HG03066 (cell line): Measurements from ENCODE around the gene PROSER3.

Experiments
- ATAC-seq: cut with Tn5 transposase; IDR thresholded peaks from one replicate; pipeline ENCODE4 v1.9.1; 2021; ENCODE audit warnings: low read depth; ENCODE audit not compliant: unreplicated experiment

The PROSER3 gene

DNA sequence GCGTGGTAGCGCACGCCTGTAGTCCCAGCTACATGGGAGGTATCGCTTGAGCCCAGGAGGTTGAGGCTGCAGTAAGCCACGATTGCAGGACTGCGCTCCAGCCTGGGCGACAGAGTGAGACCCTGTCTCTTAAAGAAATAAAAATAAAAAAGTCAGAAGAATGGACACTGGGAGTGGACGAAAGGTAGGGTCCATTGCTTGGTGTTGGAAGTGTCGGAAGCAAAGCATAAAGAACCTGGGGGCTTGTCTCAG is 17.0 kb downstream of the PROSER3 start:
- no peak for ATAC-seq

DNA sequence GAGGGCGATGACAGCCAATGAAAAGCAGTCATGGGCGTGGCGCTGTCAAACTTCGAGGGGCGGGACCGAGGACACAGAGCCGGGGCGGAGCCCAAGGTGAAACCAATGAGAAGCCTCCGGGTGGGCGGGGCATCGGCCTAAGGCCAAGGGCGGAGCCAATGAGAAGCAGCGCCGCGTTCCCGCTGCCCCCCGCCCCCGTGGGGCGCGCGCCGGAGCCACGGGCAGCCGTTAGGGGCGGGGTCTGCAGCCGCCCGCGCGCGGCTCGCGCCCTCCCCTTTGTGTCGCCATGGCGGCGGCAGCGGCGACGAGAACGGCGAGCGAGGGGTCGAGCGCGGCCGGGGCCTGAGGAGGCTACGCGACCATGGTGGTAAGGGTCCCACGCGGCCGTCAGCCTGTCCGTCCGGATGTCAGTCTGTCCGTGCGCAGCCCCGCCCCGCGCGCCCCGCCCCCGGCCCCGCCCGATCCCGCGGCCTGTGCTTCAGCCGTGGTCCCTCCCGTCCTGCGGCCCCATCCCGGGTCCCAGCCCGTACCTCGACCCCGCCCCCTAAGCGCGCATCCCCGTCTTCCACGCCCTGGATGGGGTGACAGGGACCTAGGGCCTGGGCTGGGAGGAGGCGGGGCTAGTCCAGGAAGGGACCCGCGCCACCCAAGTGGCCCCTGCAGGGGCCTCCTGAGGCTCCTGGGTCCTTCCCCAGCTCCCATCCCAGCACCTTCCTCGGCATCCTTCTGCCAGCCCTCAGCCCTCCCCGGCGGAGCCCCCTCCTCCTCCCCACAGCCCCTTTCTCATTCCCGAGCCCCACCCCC is 17.5 kb downstream of the PROSER3 start, which contains the start of gene ARHGAP33:
Gene ARHGAP33, plus strand, starts transcription at position 267 of the 804 bp plus-strand sequence. Its CDS starts 95 bp downstream, at position 362.
- peak; percentile 95 for ATAC-seq

DNA sequence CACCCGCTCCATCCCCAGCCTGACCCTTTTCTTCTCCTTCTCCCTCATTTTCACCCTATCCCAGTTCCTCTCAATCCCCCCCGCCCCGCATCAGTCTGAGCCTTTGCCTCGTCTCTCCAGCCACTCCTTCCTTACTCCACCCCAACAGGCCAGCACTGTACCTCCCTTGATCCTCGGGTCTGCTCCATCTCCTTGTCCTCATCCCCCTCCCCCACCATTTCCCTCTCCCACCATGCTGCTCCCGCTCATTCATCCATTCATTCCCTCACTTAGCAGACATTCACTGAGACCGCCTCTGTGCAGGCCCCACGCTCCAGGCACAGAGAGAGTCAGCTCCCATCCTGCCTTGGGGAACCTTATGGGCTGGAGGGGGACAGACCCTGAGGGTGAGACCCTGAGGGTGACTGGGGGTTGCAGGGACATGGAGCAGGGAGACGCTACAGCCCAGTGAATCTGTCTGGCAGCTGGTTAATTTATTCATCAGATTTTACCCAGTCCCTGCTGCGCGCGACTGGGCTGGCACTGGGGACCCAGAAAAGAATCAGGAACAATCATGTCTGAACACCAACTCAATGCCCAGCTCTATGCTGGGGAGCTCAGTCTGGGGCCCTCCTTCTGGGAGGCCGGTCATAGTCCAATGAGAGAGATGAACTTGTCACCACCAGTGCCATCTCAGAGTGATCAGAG is 18.3 kb downstream of the PROSER3 start:
- ATAC-seq = no peak

DNA sequence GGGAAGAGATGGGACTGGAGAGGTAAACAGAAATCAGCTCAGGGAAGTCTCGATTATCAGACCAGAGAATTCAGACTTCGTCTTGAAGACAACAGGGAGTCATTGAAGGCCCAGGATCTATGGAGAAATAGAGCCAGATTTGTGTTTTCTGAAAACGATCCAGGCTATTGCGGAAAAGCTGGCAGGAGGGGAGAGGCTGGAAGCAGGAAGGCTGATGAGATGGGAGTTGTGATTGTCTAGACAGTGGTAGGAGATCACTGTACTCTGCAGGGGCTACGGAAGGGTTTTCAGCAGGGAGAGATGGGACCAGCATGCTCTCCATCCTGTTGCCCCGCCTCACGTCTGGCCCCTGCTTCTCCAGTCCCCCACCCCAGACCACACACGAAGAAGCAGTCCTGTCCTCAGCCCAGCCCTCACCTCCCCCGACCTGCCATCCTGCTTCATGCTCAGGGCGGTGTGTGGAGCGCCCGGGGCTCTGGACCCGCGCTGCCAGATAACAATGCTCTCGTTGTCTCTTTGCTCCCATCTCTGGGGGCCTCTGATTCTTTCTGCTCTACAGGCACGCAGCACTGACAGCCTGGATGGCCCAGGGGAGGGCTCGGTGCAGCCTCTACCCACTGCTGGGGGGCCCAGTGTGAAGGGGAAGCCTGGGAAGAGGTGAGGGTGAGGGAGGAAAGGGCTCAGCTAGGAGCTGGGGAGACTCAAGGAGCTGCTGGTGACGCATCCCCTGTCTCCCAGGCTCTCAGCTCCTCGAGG is 19.3 kb downstream of the PROSER3 start:
- ATAC-seq = no peak

DNA sequence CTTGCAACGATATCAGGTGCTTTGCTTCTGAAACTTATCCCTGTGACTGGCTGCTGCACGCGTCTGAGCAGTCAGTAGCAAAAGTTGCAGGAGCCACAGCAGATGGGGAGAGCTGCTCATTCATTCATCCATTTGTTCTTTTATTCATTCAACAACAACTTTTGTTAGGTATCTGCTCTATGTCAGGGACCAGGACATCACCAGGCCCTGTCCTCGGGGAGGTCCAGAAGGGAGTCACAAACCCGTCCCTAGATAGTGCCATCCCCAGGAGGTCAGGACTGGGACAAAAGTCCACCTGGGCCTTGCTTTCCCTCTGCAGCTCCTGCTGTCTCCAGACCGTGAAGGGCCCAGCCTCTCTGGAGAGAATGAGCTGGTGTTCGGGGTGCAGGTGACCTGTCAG is 20.0 kb downstream of the PROSER3 start:
- no peak for ATAC-seq

DNA sequence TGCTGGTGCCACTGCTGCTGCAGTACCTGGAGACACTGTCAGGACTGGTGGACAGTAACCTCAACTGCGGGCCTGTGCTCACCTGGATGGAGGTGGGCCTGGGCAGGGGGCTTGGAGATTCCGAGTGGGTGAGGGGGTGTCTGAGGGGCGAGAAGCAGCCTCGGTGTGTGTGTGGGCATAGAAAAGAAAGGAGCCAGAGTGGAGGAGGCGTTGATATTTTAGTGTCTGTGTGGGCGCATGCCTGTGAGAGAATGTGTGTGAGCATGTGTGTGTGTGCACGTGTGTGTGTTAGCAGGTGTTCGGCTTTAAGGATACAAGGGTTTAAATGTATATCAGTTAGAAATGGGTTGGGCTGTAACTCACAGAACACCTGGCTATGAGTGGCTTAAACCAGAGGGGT is 21.1 kb downstream of the PROSER3 start:
- no peak for ATAC-seq

DNA sequence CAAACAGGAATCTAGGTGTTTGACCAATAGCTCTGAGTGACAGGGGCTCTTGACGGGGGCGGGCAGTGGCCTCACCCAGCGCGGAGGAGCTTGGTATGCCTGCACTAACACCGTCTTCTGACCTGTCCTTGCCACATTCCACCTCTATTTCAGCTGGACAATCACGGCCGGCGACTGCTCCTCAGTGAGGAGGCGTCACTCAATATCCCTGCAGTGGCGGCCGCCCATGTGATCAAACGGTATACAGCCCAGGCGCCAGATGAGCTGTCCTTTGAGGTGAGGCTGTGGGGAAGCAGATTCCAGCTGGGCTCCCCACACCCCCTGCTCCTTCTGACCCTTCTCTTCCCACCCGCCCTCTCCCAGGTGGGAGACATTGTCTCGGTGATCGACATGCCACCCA is 22.1 kb downstream of the PROSER3 start:
- ATAC-seq = no peak

DNA sequence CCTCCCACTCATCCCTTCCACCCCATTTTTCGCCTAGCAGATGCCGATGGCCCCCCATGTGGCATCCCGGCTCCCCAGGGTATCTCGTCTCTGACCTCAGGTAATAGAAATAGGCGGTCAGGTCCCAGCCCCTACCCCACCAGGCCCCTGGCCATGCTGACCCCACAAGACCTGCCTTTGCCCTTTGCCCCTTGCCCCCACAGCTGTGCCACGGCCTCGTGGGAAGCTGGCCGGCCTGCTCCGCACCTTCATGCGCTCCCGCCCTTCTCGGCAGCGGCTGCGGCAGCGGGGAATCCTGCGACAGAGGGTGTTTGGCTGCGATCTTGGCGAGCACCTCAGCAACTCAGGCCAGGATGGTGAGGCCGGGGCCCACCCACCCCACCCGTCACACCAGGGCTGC is 22.7 kb downstream of the PROSER3 start:
- no peak for ATAC-seq

DNA sequence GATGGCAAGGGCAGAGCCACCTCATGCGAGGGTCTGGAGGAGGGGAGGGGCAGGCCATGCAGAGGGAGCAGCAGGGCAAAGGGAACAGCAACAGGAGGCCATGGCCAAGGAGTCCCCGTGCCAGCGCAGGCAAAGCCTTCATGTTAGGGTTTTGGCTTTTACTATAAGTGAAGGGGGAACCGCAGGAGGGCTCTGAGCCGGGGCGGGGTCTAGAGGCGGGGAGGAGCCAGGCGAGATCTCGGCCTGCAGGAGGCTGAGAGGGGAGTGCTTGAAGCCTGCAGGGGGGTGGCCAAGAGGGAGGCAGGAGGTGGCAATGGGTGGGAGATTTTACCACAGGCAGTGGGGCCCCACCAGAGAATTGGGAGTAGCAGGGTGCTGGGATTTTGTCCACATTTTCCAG is 23.7 kb downstream of the PROSER3 start:
- ATAC-seq = no peak

DNA sequence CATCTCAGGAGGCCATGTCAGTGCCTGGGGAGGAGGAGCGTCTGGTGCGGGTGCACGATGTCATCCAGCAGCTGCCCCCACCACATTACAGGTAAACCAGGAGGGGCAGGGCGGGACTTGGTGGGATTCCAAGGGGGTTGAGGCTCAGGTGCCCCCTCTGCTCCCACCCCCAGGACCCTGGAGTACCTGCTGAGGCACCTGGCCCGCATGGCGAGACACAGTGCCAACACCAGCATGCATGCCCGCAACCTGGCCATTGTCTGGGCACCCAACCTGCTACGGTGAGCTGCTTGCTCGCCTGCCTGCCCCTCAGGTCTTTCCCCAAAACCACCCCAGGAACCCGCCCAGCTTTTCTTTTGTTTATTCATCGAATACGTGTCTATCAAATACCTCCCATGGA is 24.6 kb downstream of the PROSER3 start:
- ATAC-seq = no peak

DNA sequence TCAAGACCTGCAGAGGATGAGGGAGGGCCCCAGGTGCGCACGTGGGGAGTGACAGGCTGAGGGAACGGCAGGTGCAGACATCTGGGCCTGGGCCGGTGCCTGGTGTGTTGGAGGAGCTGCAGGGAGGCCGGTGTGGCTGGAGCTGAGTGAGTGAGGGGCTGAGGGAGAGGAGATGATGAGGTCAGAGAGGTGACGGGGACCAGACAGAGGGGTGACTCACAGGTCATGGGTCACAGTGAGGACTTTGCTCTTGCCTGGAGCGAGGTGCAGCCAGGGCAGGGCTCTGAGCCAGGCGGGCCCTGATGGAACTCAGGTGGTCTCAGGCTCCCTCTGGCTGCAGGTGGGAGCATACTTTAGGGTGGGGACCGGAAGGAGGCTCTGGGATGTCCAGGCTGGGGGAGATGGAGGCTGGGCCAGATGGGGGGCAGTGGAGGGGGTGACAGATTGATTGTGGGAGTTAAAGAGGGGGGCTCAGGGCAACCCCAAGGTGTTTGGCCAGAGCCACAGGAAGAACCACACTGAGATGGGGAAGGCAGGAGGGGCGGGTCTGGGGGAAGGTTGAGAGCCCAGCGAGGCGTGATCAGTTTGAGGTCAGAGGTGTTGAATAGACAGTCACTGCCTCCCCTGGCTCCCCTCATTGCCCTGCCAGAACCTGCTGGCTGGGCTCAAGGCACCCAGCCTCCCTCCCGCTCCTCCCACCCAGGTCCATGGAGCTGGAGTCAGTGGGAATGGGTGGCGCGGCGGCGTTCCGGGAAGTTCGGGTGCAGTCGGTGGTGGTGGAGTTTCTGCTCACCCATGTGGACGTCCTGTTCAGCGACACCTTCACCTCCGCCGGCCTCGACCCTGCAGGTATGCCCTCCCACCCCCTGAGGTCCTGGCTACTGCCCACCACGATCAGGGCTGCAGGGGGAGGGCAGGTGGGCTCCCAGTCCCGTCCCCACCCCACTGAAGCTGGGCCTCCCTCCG is 25.8 kb downstream of the PROSER3 start:
- ATAC-seq = no peak

DNA sequence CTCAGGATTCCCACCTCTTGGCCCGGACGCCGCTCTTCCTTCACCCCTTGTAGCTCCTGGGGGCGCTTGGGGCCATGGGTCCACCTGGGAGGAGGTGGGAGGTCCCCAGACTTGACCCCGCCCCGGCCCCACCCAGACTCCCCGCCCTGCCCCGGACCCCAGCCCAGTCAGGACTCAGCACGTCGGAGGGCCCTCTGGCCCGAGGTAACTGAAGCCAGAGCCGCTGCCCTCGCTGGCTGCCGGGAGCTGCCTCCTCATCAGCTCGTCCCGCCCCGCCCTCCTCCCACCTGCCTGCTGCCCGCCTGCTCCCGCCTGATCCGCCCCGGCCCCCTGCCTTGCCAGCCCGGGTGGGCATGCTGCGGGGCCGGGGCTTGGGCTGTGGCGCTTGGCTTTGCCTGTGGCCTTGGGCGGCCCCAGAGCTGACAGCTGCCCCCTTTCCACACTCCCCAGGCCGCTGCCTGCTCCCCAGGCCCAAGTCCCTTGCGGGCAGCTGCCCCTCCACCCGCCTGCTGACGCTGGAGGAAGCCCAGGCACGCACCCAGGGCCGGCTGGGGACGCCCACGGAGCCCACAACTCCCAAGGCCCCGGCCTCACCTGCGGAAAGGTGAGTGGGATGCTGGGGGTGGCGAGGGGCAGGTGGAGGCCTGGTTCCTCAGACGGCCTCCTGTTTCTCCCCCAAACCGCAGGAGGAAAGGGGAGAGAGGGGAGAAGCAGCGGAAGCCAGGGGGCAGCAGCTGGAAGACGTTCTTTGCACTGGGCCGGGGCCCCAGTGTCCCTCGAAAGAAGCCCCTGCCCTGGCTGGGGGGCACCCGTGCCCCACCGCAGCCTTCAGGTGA is 26.7 kb downstream of the PROSER3 start:
- no peak for ATAC-seq

DNA sequence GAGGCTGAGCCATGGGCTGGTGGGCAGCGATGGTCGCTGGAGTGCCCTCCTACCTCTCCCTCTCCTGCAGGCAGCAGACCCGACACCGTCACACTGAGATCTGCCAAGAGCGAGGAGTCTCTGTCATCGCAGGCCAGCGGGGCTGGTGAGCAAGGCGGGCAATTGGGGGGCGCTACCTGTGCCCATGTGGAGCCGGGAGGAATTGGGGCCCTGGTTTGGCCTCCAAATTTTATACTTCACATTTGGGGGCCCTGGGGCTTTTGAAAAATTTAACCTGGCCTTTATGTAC is 27.3 kb downstream of the PROSER3 start:
- no peak for ATAC-seq

DNA sequence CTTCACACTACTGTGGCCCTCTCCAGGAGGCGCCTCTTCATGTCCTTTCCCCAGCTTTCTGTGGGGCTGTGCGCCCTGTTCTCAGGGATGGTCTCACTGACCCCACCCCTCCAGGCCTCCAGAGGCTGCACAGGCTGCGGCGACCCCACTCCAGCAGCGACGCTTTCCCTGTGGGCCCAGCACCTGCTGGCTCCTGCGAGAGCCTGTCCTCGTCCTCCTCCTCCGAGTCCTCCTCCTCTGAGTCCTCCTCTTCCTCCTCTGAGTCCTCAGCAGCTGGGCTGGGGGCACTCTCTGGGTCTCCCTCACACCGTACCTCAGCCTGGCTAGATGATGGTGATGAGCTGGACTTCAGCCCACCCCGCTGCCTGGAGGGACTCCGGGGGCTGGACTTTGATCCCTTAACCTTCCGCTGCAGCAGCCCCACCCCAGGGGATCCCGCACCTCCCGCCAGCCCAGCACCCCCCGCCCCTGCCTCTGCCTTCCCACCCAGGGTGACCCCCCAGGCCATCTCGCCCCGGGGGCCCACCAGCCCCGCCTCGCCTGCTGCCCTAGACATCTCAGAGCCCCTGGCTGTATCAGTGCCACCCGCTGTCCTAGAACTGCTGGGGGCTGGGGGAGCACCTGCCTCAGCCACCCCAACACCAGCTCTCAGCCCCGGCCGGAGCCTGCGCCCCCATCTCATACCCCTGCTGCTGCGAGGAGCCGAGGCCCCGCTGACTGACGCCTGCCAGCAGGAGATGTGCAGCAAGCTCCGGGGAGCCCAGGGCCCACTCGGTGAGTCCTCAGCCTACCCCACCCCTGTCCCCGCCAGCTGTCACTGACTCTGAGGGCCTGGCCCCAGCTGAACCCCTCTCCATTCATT is 28.6 kb downstream of the PROSER3 start:
- no peak for ATAC-seq

DNA sequence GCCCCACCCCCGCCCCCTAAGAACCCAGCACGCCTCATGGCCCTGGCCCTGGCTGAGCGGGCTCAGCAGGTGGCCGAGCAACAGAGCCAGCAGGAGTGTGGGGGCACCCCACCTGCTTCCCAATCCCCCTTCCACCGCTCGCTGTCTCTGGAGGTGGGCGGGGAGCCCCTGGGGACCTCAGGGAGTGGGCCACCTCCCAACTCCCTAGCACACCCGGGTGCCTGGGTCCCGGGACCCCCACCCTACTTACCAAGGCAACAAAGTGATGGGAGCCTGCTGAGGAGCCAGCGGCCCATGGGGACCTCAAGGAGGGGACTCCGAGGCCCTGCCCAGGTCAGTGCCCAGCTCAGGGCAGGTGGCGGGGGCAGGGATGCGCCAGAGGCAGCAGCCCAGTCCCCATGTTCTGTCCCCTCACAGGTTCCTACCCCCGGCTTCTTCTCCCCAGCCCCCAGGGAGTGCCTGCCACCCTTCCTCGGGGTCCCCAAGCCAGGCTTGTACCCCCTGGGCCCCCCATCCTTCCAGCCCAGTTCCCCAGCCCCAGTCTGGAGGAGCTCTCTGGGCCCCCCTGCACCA is 29.3 kb downstream of the PROSER3 start:
- no peak for ATAC-seq

DNA sequence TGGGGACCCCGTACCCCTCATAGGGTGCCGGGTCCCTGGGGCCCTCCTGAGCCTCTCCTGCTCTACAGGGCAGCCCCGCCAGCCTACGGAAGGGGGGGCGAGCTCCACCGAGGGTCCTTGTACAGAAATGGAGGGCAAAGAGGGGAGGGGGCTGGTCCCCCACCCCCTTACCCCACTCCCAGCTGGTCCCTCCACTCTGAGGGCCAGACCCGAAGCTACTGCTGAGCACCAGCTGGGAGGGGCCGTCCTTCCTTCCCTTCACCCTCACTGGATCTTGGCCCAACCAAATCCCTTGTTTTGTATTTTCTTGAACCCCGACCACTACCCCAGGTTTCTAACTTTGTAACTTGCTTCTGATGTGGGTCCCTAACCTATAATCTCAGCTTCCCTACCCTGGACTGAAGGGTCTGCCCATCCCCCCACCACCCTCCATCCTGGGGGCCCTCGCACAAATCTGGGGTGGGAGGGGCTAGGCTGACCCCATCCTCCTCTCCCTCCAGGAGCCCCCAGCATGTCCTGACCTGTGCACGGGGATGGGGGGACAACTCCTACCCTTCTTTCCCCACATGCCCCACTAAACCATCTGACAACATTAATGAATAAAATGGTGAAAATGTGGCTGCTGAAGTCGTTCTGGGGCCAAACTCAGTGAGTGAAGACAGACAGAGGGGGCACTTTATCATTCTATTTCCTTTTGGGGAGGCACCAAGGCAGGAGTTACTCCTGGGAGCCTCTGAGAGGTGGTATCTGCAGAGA is 30.4 kb downstream of the PROSER3 start:
- no peak for ATAC-seq

DNA sequence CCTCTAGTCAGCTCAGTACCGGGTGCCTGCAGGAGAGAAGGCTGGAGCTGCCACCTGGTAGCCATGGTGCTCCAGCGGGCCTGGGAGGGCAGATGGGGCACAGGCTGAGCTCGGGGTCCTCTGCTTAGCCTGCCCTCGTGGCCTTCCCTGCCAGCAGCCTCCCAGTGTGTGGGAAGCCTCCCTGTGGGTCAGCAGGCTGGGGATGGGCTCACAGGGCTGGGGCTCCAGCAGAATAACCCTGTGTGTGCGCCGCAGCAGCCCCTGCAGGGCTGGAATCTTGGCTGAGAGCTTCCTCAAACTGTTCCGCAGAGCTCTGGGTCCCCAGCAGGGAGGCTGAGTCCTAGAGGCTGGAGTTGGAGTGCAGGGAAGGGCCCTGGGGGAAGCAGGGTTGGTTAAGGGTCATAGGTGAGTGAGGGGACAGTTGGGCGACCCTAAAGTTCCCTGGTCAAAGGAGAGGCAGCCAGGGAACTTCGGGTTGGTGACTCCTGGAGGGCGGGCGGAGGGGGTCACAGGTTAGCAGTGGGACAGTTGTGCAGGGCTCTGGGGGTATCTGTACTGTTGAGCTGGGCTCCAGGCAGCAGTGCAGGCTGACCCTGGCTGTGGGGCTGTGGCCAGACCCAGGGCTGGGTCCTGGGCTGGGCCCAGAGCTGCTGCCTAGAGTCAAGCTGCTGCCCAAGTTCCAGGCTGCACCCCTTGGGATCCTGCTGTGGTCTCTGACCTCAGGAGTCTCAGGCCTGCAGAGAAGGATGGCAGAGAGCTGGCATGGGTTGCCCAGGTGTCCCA is 31.4 kb downstream of the PROSER3 start:
- no peak for ATAC-seq
